Suprapubic skin (tissue), 4 donors: ENCODE results near the gene TNS3. TPM values are rescaled to one million over a fixed set of nuclear protein-coding genes. Genes with fewer than 3 reads are reported as not detected.

Experiments used
- DNase-seq, 2 donors: peaks; one replicate each; pipeline ENCODE4 v3.0.0-alpha.2; 2019; ENCODE audit warnings: low spot score in 2 of 2
- H3K27ac ChIP-seq: fragments of 200-600 bp; sonication (generic); one replicate; pipeline ENCODE4 v1.5.1; 2019
- H3K27me3 ChIP-seq: fragments of 200-600 bp; sonication (generic); one replicate; pipeline ENCODE4 v1.5.1; 2019
- H3K36me3 ChIP-seq: fragments of 200-600 bp; sonication (generic); one replicate; pipeline ENCODE4 v1.5.1; 2019
- H3K4me1 ChIP-seq: fragments of 200-600 bp; sonication (generic); one replicate; pipeline ENCODE4 v1.5.1; 2019
- H3K4me3 ChIP-seq: fragments of 200-600 bp; sonication (generic); one replicate; pipeline ENCODE4 v1.5.1; 2019; ENCODE audit warnings: mild to moderate bottlenecking
- H3K9me3 ChIP-seq: fragments of 200-600 bp; sonication (generic); one replicate; pipeline ENCODE4 v1.5.1; 2019
- EP300 ChIP-seq: sonication (generic); formaldehyde crosslinking; IDR thresholded peaks from one replicate; pipeline ENCODE4 v1.6.1; 2017; ENCODE audit warnings: antibody characterized with exemption
- POLR2A ChIP-seq, 2 donors: fragments of 450-650 bp; IDR thresholded peaks; one replicate each; pipeline ENCODE4 v1.6.1; 2017; ENCODE audit warnings: antibody characterized with exemption in 2 of 2, mild to moderate bottlenecking in 2 of 2, moderate library complexity in 2 of 2
- POLR2AphosphoS5 ChIP-seq, 3 donors: sonication (generic); formaldehyde crosslinking; IDR thresholded peaks; one replicate each; pipeline ENCODE4 v1.6.1; 2017; ENCODE audit warnings: antibody characterized with exemption in 3 of 3
- WGBS: methylation state at CpG from one replicate; pipeline ENCODE4 v1.1.5; 2018; 5-methylcytosine and 5-hydroxymethylcytosine counted together
- total RNA-seq, 4 donors: library from RNA; depleted of rRNA; stranded (reverse); fragments of >200 nt; gene quantifications; one replicate each; pipeline ENCODE4 v1.1.0, GENCODE V29; 2016
- TF ChIP-seq, protein P1 (sequence below), 2 donors: fragments of 200-600 bp in 1 of 2; fragments of 450-650 bp in 1 of 2; sonication (generic) in 1 of 2; IDR thresholded peaks; one replicate each; pipeline ENCODE4 v1.5.1; 2016 to 2019; ENCODE audit warnings: antibody characterized with exemption in 2 of 2, mild to moderate bottlenecking in 1 of 2, moderate library complexity in 1 of 2

TNS3 gene
- total RNA-seq, 4 donors from 2014 or later: 14.3 to 53.0 (median 31.9) TPM

DNA sequence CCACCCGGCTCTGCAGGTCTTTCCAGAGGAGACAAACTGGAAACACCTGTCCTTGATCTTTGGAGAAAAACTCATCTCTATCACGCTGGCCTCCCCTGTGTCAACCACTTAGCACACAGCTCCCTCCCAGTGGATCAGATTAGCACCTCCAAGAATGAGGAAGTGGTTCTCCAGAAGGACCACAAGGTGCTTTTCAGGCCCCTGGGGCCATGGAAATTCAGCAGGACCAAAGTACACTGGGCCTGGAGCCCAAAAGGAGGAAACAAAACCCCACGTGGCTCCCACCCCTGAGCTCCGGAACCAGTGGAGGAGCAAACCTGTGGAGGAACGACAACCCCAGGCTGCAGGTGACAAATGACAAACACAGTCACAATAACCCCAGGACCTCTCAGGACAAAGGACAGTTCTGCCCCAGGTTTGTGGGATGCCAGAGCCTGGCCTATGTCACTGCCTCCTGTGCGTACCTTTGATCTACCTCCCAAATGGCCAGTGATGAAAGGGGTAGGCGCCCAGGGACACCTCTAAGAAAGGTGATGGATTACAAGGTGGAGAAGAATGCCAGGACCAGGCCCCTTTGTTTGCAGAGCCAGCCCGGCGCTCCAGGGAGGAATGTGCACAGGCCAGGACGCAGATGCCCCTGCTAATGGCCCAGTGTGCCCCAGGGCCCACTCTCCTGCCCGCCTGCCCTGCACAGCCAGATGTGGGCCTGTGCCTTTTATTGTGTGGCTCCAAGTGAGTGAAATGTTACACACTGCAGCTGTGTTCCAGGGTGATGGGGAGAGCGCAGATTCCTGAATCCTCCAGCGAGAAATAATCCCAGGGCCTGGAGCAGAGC is 5.7 kb downstream of the TNS3 start:
- H3K4me3 ChIP-seq: no peak overlapping the region
- H3K36me3 ChIP-seq: no peaks in the 10 kb centered on the region
- H3K4me1 ChIP-seq: peaks cover 93% of the 10 kb centered on the region
- peaks cover 3% of the 10 kb centered on the region for H3K27me3 ChIP-seq
- H3K27ac ChIP-seq: peak overlapping the region; percentile 30
- H3K9me3 ChIP-seq: no peaks in the 10 kb centered on the region
- no peak for DNase-seq
- TF ChIP-seq POLR2AphosphoS5 (IDR thresholded peaks at IDR 0.05) (no peak), EP300 (no peak)
- TF ChIP-seq, protein P1, sequence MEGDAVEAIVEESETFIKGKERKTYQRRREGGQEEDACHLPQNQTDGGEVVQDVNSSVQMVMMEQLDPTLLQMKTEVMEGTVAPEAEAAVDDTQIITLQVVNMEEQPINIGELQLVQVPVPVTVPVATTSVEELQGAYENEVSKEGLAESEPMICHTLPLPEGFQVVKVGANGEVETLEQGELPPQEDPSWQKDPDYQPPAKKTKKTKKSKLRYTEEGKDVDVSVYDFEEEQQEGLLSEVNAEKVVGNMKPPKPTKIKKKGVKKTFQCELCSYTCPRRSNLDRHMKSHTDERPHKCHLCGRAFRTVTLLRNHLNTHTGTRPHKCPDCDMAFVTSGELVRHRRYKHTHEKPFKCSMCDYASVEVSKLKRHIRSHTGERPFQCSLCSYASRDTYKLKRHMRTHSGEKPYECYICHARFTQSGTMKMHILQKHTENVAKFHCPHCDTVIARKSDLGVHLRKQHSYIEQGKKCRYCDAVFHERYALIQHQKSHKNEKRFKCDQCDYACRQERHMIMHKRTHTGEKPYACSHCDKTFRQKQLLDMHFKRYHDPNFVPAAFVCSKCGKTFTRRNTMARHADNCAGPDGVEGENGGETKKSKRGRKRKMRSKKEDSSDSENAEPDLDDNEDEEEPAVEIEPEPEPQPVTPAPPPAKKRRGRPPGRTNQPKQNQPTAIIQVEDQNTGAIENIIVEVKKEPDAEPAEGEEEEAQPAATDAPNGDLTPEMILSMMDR (IDR thresholded peaks at IDR 0.05): no peak
- WGBS: 70% methylated on average over 9 of the region's 13 CpGs

DNA sequence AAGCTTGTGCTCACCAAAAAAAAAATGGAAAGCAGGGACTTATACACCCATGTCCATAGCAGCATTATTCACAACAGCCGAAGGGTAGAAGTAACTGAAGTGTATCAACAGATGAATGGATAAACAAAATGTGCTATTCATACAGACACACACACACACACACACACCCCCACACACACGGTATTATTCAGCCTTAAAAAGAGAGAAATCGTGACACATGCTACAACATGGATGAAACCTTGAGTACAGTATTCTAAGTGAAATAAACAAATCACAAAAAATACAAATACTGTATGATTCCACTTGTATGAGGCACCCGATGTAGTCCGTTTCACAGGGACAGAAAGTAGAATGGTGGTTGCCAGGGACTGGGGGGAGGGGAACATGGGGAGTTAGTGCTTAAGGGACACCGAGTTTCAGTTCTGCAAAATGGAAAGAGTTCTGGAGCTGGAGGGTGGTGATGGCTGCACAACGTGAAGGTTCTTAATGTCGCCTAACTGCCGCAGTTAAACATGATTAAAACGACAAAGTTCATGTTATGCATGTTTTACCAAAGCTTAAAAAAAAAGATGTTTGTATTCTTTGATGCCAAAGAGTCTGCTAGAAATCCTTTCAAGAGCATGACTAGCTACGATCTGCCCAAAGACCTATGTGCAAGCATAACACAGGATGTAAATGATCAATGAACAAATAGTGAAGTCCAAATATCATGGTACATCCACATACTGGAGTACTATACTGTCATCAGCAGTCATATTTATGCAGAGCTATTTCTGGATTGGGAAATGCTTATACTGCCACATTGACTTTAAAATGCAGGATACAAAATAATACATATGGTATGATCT is 7.2 kb downstream of the TNS3 start:
- Histone ChIP-seq H3K4me1 (peaks cover 93% of the 10 kb centered on the region), H3K36me3 (no peaks in the 10 kb centered on the region), H3K27ac (no peak overlapping the region), H3K9me3 (no peaks in the 10 kb centered on the region), H3K27me3 (no peaks in the 10 kb centered on the region), H3K4me3 (no peak overlapping the region)
- DNase-seq: peak in 1 of 2 donors; percentile 71
- 70% methylated on average over 11 of the region's 11 CpGs for WGBS
- TF ChIP-seq, protein P1 (IDR thresholded peaks at IDR 0.05): no peak
- TF ChIP-seq EP300 (no peak), POLR2AphosphoS5 (IDR thresholded peaks at IDR 0.05) (no peak), POLR2A (IDR thresholded peaks at IDR 0.05) (no peak)

DNA sequence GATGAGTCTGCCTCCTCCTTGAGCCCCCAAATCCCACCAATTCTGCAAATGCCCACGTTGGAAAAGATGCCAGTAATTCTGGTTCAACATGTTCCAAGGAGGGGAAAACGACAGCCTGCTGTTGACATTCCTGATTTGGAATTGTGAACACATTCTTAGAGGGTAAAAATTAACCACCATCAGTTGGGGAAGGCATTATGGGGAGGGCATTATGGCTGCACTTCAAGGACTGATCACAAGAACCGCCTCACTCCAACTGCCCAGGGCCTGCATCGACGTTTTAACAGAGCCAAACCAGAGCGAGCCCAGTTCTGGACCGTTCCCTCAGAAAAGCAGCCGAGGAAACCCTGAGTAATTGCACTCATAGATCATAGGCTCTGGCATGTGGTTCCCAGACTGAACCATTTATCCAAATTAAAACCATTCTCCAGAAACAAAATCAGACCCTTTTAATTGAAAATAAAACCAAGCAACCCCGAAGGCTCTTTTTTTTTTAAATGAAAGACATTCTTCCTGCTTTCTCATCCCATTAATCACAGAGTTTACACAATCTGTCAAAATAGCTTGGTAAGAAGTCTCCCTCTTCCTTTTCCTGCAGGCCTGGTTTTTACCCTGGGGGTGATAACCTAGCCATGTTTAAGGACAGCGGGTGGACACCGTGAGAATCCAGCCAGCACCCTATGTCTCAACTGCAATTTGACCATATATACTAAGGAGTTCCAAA is 8.0 kb downstream of the TNS3 start:
- Histone ChIP-seq H3K4me1 (peaks cover 88% of the 10 kb centered on the region), H3K4me3 (no peak overlapping the region), H3K27me3 (no peaks in the 10 kb centered on the region), H3K36me3 (no peaks in the 10 kb centered on the region), H3K9me3 (no peaks in the 10 kb centered on the region), H3K27ac (peak overlapping the region; percentile 59)
- DNase-seq: peak in 1 of 2 donors; percentile 68
- TF ChIP-seq EP300 (no peak), POLR2AphosphoS5 (IDR thresholded peaks at IDR 0.05) (peak in 1 of 3 donors; percentile 28)
- 23% methylated on average over 11 of the region's 11 CpGs for WGBS

DNA sequence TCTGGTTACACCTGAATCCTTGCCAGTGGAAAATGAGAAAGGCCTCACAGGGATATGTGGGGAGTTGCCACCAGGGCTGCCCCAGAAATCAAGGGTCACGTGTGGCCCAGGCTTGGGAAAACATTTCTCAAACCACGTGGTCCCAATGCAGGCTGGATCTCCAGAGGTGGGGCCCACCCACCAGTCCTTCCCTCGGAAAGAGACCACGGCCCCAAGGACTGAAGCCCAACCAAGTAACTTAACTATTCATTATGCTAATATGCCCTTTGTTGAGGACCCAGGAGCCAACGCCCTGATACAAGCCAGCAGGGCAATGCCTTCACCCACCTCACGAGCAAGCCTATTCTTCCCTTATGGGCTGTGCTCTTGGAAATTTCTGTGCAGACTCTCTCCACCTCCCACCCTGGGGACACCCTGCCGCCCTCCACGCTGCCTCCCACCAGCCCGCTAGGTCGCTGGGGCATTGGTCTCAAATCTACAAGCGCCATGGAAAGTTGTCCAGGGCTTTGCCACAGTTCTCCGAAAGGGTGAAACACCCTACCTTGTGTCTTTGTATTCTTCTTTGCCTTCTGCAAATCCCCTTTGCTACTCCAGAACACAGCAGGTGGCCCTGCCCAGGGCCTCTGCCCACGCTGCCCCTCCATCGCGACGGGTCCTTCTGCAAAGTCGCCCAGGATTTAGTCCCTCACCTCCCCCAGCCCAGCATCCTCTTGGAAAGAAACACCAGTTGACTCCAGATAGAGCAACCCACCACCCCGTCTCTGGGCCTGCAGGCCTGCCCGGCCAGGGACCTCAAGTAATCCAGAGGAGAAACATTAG is 8.8 kb downstream of the TNS3 start:
- Histone ChIP-seq H3K27me3 (no peaks in the 10 kb centered on the region), H3K36me3 (no peaks in the 10 kb centered on the region), H3K4me3 (no peak overlapping the region), H3K27ac (peak overlapping the region; percentile 59), H3K9me3 (no peaks in the 10 kb centered on the region), H3K4me1 (peaks cover 82% of the 10 kb centered on the region)
- no peak for DNase-seq
- TF ChIP-seq POLR2A (IDR thresholded peaks at IDR 0.05) (no peak), POLR2AphosphoS5 (IDR thresholded peaks at IDR 0.05) (no peak), EP300 (no peak)
- TF ChIP-seq, protein P1 (IDR thresholded peaks at IDR 0.05): no peak
- WGBS: 72% methylated on average over 18 of the region's 19 CpGs

DNA sequence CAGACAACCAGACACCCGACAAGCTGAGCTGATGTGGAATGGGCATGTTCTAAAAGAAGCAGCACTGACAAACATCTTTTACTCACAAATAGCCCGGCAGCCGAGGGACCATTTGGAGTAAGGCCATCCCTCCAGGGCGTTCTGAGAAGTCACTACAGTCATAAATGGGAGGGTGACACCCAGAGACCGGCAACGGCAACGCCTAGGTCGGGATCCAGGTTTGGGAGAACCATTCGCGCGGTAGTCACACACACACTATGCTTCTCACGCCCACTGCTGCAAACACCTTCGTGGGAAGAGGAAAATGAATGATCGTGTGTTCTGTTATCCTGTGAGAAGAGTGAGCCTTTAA is 9.8 kb downstream of the TNS3 start:
- TF ChIP-seq EP300: no peak
- no peak for TF ChIP-seq POLR2AphosphoS5 (IDR thresholded peaks at IDR 0.05)
- TF ChIP-seq, protein P1 (IDR thresholded peaks at IDR 0.05): no peak
- 39% methylated on average over 12 of the region's 14 CpGs for WGBS
- Histone ChIP-seq H3K36me3 (no peaks in the 10 kb centered on the region), H3K27ac (peak overlapping the region; percentile 82), H3K9me3 (no peaks in the 10 kb centered on the region), H3K4me3 (peak overlapping the region; percentile 24), H3K4me1 (peaks cover 74% of the 10 kb centered on the region), H3K27me3 (no peaks in the 10 kb centered on the region)
- peak in 1 of 2 donors; percentile 75 for DNase-seq
